MCF 10A (cell line): Measurements from ENCODE around the gene SRPK1. TPM values are rescaled to one million over a fixed set of nuclear protein-coding genes. Genes with fewer than 3 reads are reported as not detected.
A peak's percentile ranks its signal among the peaks of the same experiment; 100 is the strongest.

Experiments
- Bru-seq: library from RNA; stranded (reverse); fragments of 400-500 nt; gene quantifications from one replicate; lab custom pipeline; 2021; lab: Mats Ljungman, UMichigan
- BruChase-seq, 2 experiments: library from RNA; stranded (reverse); fragments of 400-500 nt; gene quantifications; one replicate each; lab custom pipeline; 2021; lab: Mats Ljungman, UMichigan
- BruUV-seq: library from RNA; stranded (reverse); fragments of 400-500 nt; replicated peaks from 2 replicates; lab custom pipeline; 2021; lab: Mats Ljungman, UMichigan
- CTCF ChIA-PET: fragments of 300-600 bp; sonication (Branson Sonifier 250); formaldehyde crosslinking; extraction: SDS; loops from one replicate; lab custom pipeline; 2021; ENCODE audit warnings: antibody characterized with exemption, inconsistent platforms; lab: Yijun Ruan, JAX
- POLR2A ChIA-PET: fragments of 300-600, 350-650 bp; sonication (Branson Sonifier 250); formaldehyde crosslinking; extraction: SDS; loops from one replicate; lab custom pipeline; 2020; ENCODE audit warnings: antibody characterized with exemption, inconsistent platforms; lab: Yijun Ruan, JAX
- DNase-seq: peaks from one replicate; pipeline ENCODE4 v3.0.0-alpha.2; 2018; ENCODE audit not compliant: unreplicated experiment
- H3K27ac Mint-ChIP-seq: one replicate; pipeline ENCODE4 v1.8.0; 2022; ENCODE audit warnings: mild to moderate bottlenecking, low read depth, mixed read lengths; ENCODE audit not compliant: unreplicated experiment
- H3K27me3 Mint-ChIP-seq: one replicate; pipeline ENCODE4 v1.8.0; 2022; ENCODE audit warnings: mixed read lengths; ENCODE audit not compliant: insufficient read depth, unreplicated experiment
- H3K36me3 Mint-ChIP-seq: one replicate; pipeline ENCODE4 v1.8.0; 2022; ENCODE audit warnings: mild to moderate bottlenecking, moderate library complexity, mixed read lengths; ENCODE audit not compliant: insufficient read depth, unreplicated experiment
- H3K4me1 Mint-ChIP-seq: one replicate; pipeline ENCODE4 v1.8.0; 2022; ENCODE audit warnings: mixed read lengths; ENCODE audit not compliant: insufficient read depth, unreplicated experiment
- H3K4me3 Mint-ChIP-seq: one replicate; pipeline ENCODE4 v1.8.0; 2022; ENCODE audit warnings: mild to moderate bottlenecking, moderate library complexity, mixed read lengths; ENCODE audit not compliant: unreplicated experiment
- H3K9me3 Mint-ChIP-seq: one replicate; pipeline ENCODE4 v1.8.0; 2022; ENCODE audit warnings: mixed read lengths; ENCODE audit not compliant: unreplicated experiment
- CTCF ChIP-seq: fragments of 200-600 bp; IDR thresholded peaks from one replicate; pipeline ENCODE4 v1.8.0; 2022; ENCODE audit warnings: antibody characterized with exemption, mild to moderate bottlenecking; ENCODE audit not compliant: unreplicated experiment
- intact Hi-C: fragments of 100-400 bp; cut with micrococcal nuclease; formaldehyde crosslinking; loops from 2 replicates; pipeline ENCODE4 v1.14.1; 2022
- long read RNA-seq: library from polyadenylated mRNA; stranded (forward); transcript quantifications from one replicate; pipeline ENCODE4 v2.0.0, GENCODE V29; 2022
- total RNA-seq: library from RNA; stranded (reverse); gene quantifications from 2 replicates; pipeline ENCODE4 v1.2.3, GENCODE V29; 2022

Gene SRPK1
- total RNA-seq (80.7 and 83.9 TPM in 2 replicates), Bru-seq, nascent RNA (percentile 88 among the genes with signal in this experiment), BruChase-seq, experiment 1, labeled RNA remaining after a 6-hour chase (percentile 91 among the genes with signal in this experiment), BruChase-seq, experiment 2, labeled RNA remaining after a 2-hour chase (percentile 90 among the genes with signal in this experiment)
- long read RNA-seq, full-length matches to known transcripts, result 199 of 264 reads
- long read RNA-seq, partial matches to known transcripts, result 20 of 264 reads
- long read RNA-seq, other reads (novel, unspliced or antisense), result 45 of 264 reads

- no TSS peak for BruUV-seq
- intact Hi-C loops, result no loop called here
- Mint-ChIP-seq H3K4me1 (peaks cover 30% of the 10 kb centered on the region), H3K36me3 (peaks cover 21% of the 10 kb centered on the region), H3K4me3 (peak within 1 kb of the TSS; percentile 99), H3K27me3 (no peaks in the 10 kb centered on the region), H3K27ac (peak within 1 kb of the TSS; percentile 93), H3K9me3 (no peaks in the 10 kb centered on the region)
- ChIA-PET CTCF (interaction anchor here (1.0 to 1.2 kb wide), 2 partner anchors 37 to 108 kb away, joined by 3 read pairs; no protein-coding TSS in a partner anchor), POLR2A (interaction anchor here (0.7 to 3.8 kb wide), 12 partner anchors 8 to 452 kb away, joined by 3 to 54 read pairs (median 4); partner anchors contain the start of gene MAPK14)
- peak; percentile 88 for DNase-seq
- TF ChIP-seq CTCF, result no peak
Measured at GRCh38 chr6:35920793-35921732, at the start of gene SRPK1. Gene SRPK1 (minus strand): TSS chr6:35921098. CDS start chr6:35921056, 42 bp downstream.

GRCh38 chr6:35970181-35970580 is 49.3 kb upstream of the SRPK1 start:
- no TSS peak for BruUV-seq
- ChIA-PET CTCF (interaction anchor here (0.6 kb wide), 1 partner anchor 34 kb away, joined by 3 read pairs; no protein-coding TSS in a partner anchor), POLR2A (interaction anchor here (0.7 to 2.3 kb wide), 2 partner anchors 16 to 796 kb away, joined by 3 to 10 read pairs; no protein-coding TSS in a partner anchor)
- intact Hi-C loops, result no loop called here
- Mint-ChIP-seq H3K36me3 (no peaks in the 10 kb centered on the region), H3K9me3 (no peaks in the 10 kb centered on the region), H3K4me3 (no peak overlapping the region), H3K27me3 (no peaks in the 10 kb centered on the region), H3K27ac (no peak overlapping the region), H3K4me1 (peaks cover 5% of the 10 kb centered on the region)
- peak; percentile 48 for DNase-seq
- TF ChIP-seq CTCF, result no peak

GRCh38 chr6:35969646-35970045 is 48.7 kb upstream of the SRPK1 start:
- H3K27ac Mint-ChIP-seq, result no peak overlapping the region
- no peaks in the 10 kb centered on the region for H3K36me3 Mint-ChIP-seq
- BruUV-seq, result no TSS peak
- intact Hi-C loops, result no loop called here
- ChIA-PET POLR2A (interaction anchor here (0.7 to 2.3 kb wide), 3 partner anchors 16 to 449 kb away, joined by 3 to 10 read pairs (median 4); no protein-coding TSS in a partner anchor), CTCF (interaction anchor here (0.6 kb wide), 1 partner anchor 1595 kb away, joined by 3 read pairs; no protein-coding TSS in a partner anchor)
- TF ChIP-seq CTCF, result no peak
- H3K9me3 Mint-ChIP-seq, result no peaks in the 10 kb centered on the region
- no peak for DNase-seq
- H3K4me3 Mint-ChIP-seq, result no peak overlapping the region
- no peaks in the 10 kb centered on the region for H3K27me3 Mint-ChIP-seq
- H3K4me1 Mint-ChIP-seq, result peaks cover 5% of the 10 kb centered on the region
